Keratinocyte (primary cell): ENCODE results near the gene AK2. TPM values are rescaled to one million over a fixed set of nuclear protein-coding genes. Genes with fewer than 3 reads are reported as not detected.

ENCODE experiments used
- DNase-seq: peaks from one replicate; pipeline ENCODE4 v3.0.0-alpha.2; 2011; ENCODE audit warnings: low read depth, missing footprints, low spot score
- FAIRE-seq: peaks from 2 replicates; lab custom pipeline; 2011; peaks lifted over from hg19 to GRCh38; lab: Jason Lieb, UNC
- H2AFZ ChIP-seq: 2 replicates; pipeline ENCODE4 v1.6.0; 2012; ENCODE audit warnings: low read length, control low read depth, inconsistent platforms; ENCODE audit not compliant: control insufficient read depth
- H3K27ac ChIP-seq: 2 replicates; pipeline ENCODE4 v1.5.1; 2011; ENCODE audit warnings: low read length; ENCODE audit not compliant: control insufficient read depth, insufficient read depth
- H3K27me3 ChIP-seq: 3 replicates; pipeline ENCODE4 v1.6.0; 2011; ENCODE audit warnings: low read length; ENCODE audit not compliant: control insufficient read depth, insufficient read depth; ENCODE audit errors: extremely low read depth
- H3K36me3 ChIP-seq, 2 experiments: 2 replicates in 1 of 2; 3 replicates in 1 of 2; pipeline ENCODE4 v1.5.1; 2011; ENCODE audit warnings: low read length in 2 of 2, mild to moderate bottlenecking in 1 of 2; ENCODE audit not compliant: control insufficient read depth in 2 of 2, insufficient read depth in 2 of 2; ENCODE audit errors: extremely low read depth in 1 of 2
- H3K4me1 ChIP-seq: 3 replicates; pipeline ENCODE4 v1.5.1; 2011; ENCODE audit warnings: low read length; ENCODE audit not compliant: control insufficient read depth, insufficient read depth; ENCODE audit errors: extremely low read depth
- H3K4me2 ChIP-seq: 3 replicates; pipeline ENCODE4 v1.6.0; 2011; ENCODE audit warnings: low read depth, low read length; ENCODE audit not compliant: control insufficient read depth, insufficient read depth; ENCODE audit errors: extremely low read depth
- H3K4me3 ChIP-seq, 3 experiments: fragments of 200-600 bp in 1 of 3; sonication (generic) in 1 of 3; 2 replicates in 2 of 3; 3 replicates in 1 of 3; pipeline ENCODE4 v1.5.1; 2011 to 2016; ENCODE audit warnings: low read length in 3 of 3, mild to moderate bottlenecking in 3 of 3, control low read depth in 2 of 3, inconsistent platforms in 1 of 3, low read depth in 1 of 3, mixed read lengths in 1 of 3, mixed run types in 1 of 3, moderate library complexity in 1 of 3; ENCODE audit not compliant: control insufficient read depth in 2 of 3, insufficient read depth in 2 of 3; ENCODE audit errors: extremely low read depth in 1 of 3
- H3K79me2 ChIP-seq: 2 replicates; pipeline ENCODE4 v1.6.0; 2012; ENCODE audit warnings: low read length; ENCODE audit not compliant: control insufficient read depth, insufficient read depth
- H3K9ac ChIP-seq: 3 replicates; pipeline ENCODE4 v1.6.0; 2011; ENCODE audit warnings: low read length; ENCODE audit not compliant: control insufficient read depth, insufficient read depth; ENCODE audit errors: extremely low read depth
- H3K9me1 ChIP-seq: 3 replicates; pipeline ENCODE4 v1.6.0; 2011; ENCODE audit warnings: low read length; ENCODE audit not compliant: control insufficient read depth, insufficient read depth; ENCODE audit errors: extremely low read depth
- H3K9me3 ChIP-seq: 2 replicates; pipeline ENCODE4 v1.5.1; 2012; ENCODE audit warnings: low read depth, low read length; ENCODE audit not compliant: control insufficient read depth
- H4K20me1 ChIP-seq: 3 replicates; pipeline ENCODE4 v1.6.0; 2011; ENCODE audit warnings: low read length; ENCODE audit not compliant: control insufficient read depth, insufficient read depth; ENCODE audit errors: extremely low read depth
- EZH2 ChIP-seq: IDR thresholded peaks from one replicate; pipeline ENCODE4 v1.6.1; 2012; ENCODE audit warnings: inconsistent platforms, mild to moderate bottlenecking, low read length, moderate library complexity
- dilution Hi-C: fragments of 300-500 bp; cut with MboI; formaldehyde crosslinking; loops from one replicate; pipeline ENCODE4 v1.7.0; 2020; ENCODE audit warnings: low sequenced_read_pairs; ENCODE audit not compliant: extremely low pct_ligation_motif_present
- polyA plus RNA-seq, 5 experiments: library from polyadenylated mRNA; depleted of rRNA in 3 of 5; stranded (reverse) in 3 of 5; stranded (forward) in 1 of 5; unstranded in 1 of 5; fragments of >200 nt; gene quantifications; 1 replicate in 1 of 5; 2 replicates in 3 of 5; 3 replicates in 1 of 5; pipeline versions ENCODE4 v1.2.1 to v1.2.3, GENCODE V29; 2011 to 2012; ENCODE audit warnings: missing spikeins in 2 of 5, low read depth in 1 of 5, low replicate concordance in 1 of 5
- TF ChIP-seq, protein P1 (sequence below), 3 experiments: IDR thresholded peaks in 1 of 3; conservative IDR thresholded peaks in 1 of 3; optimal IDR thresholded peaks in 1 of 3; 2 replicates in 2 of 3; 3 replicates in 1 of 3; pipeline versions ENCODE3 to v1.5.1; 2011; ENCODE audit warnings: low read length in 3 of 3, mild to moderate bottlenecking in 3 of 3, moderate library complexity in 2 of 3, control low read depth in 1 of 3, inconsistent platforms in 1 of 3; ENCODE audit not compliant: insufficient read depth in 2 of 3; ENCODE audit errors: extremely low read depth in 1 of 3

AK2 gene
- polyA plus RNA-seq, 1 donor (not counting 4 experiments of a cell fraction or from before 2014, with no cell fraction given) = 258 TPM

- H2AFZ ChIP-seq = no peak overlapping the region
- DNase-seq (peak; percentile 89), FAIRE-seq (peak; percentile 81)
- H3K79me2 ChIP-seq = no peaks in the 10 kb centered on the region
- no peaks in the 10 kb centered on the region for H4K20me1 ChIP-seq
- H3K9ac ChIP-seq = peak overlapping the region; percentile 63
- H3K36me3 ChIP-seq = peaks cover 5 to 16% of the 10 kb centered on the region in 2 experiments
- H3K27me3 ChIP-seq = no peaks in the 10 kb centered on the region
- H3K9me1 ChIP-seq = no peaks in the 10 kb centered on the region
- dilution Hi-C loops = no loop called here
- peak overlapping the region; percentile 90 for H3K27ac ChIP-seq
- peak overlapping the region; percentile 39 for H3K4me2 ChIP-seq
- H3K9me3 ChIP-seq = no peaks in the 10 kb centered on the region
- no peak overlapping the region for H3K4me3 ChIP-seq
- peaks cover 40% of the 10 kb centered on the region for H3K4me1 ChIP-seq
- TF ChIP-seq EZH2 = no peak
Observed at GRCh38 chr1:33004613-33005012, 32.1 kb downstream of the AK2 start.

GRCh38 chr1:33003657-33004056 lies 33.0 kb downstream of the AK2 start:
- peaks cover 40% of the 10 kb centered on the region for H3K4me1 ChIP-seq
- no peaks in the 10 kb centered on the region for H3K9me3 ChIP-seq
- H3K27me3 ChIP-seq = no peaks in the 10 kb centered on the region

More at GRCh38 chr1:33003657-33004056, 33.0 kb downstream of the AK2 start:
- dilution Hi-C loops = no loop called here
- H4K20me1 ChIP-seq = no peaks in the 10 kb centered on the region
- H3K79me2 ChIP-seq = no peaks in the 10 kb centered on the region
- H2AFZ ChIP-seq = no peak overlapping the region
- no peaks in the 10 kb centered on the region for H3K9me1 ChIP-seq
- FAIRE-seq (no peak), DNase-seq (no peak)
- no peak for TF ChIP-seq EZH2
- TF ChIP-seq, protein P1, sequence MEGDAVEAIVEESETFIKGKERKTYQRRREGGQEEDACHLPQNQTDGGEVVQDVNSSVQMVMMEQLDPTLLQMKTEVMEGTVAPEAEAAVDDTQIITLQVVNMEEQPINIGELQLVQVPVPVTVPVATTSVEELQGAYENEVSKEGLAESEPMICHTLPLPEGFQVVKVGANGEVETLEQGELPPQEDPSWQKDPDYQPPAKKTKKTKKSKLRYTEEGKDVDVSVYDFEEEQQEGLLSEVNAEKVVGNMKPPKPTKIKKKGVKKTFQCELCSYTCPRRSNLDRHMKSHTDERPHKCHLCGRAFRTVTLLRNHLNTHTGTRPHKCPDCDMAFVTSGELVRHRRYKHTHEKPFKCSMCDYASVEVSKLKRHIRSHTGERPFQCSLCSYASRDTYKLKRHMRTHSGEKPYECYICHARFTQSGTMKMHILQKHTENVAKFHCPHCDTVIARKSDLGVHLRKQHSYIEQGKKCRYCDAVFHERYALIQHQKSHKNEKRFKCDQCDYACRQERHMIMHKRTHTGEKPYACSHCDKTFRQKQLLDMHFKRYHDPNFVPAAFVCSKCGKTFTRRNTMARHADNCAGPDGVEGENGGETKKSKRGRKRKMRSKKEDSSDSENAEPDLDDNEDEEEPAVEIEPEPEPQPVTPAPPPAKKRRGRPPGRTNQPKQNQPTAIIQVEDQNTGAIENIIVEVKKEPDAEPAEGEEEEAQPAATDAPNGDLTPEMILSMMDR (optimal IDR thresholded peaks at IDR 0.05 in 1 of 3, IDR thresholded peaks at IDR 0.05 in 1 of 3, conservative IDR thresholded peaks at IDR 0.05 in 1 of 3; ENCODE audit: extremely low read depth in 1 of 3, insufficient read depth in 2 of 3, low read length in 3 of 3) = no peak
- H3K4me2 ChIP-seq = no peak overlapping the region
- no peak overlapping the region for H3K4me3 ChIP-seq
- H3K9ac ChIP-seq = no peak overlapping the region
- peak overlapping the region; percentile 90 for H3K27ac ChIP-seq
- peaks cover 4 to 16% of the 10 kb centered on the region in 2 experiments for H3K36me3 ChIP-seq
